Heart left ventricle (tissue), 13 donors: ENCODE data around the gene GNGT2.

ENCODE experiments used
- POLR2A ChIP-seq, 2 donors: fragments of 450-650 bp; IDR thresholded peaks; one replicate each; pipeline ENCODE4 v1.6.1; 2017; ENCODE audit warnings: antibody characterized with exemption in 2 of 2, mild to moderate bottlenecking in 2 of 2, moderate library complexity in 2 of 2
- TF ChIP-seq, protein P1 (sequence below), 12 donors: fragments of 200-600 bp; sonication (generic) in 4 of 12; IDR thresholded peaks; one replicate each; pipeline versions ENCODE4 v1.5.0 to v1.8.0; 2018 to 2022; ENCODE audit warnings: antibody characterized with exemption in 12 of 12, mild to moderate bottlenecking in 5 of 12
- donor health status: ischemic (EF 13 %, LVEDD 7.1; RV severe dilation, severe dysfunction).
- donor health status: DM: no; HTN: yes; CAD: no.
- donor health status: DM: no; HTN: no; CAD: no.
- donor health status: ischemic (EF 25% LVEDD 6.9; RV normal size, moderate dysfunction).
- donor health status: ischemic (EF 25% LVEDD 5.7; RV mildly dilated, moderate dysfunction).
- donor health status: ischemic (EF 35%, LVEDD 5.7; RV mildly dilated, moderate dysfunction).
- donor health status: nonischemic (EF 11% LVEDD 7.7; RV severe dilation, severe dysfunction).
- donor health status: DM: yes; HTN: yes; CAD: no.
- donor health status: PGD.
- donor health status: ischemic (EF 29% LVEDD 5.4; RV normal size, mild dysfunction).
- donor health status: nonischemic (EF 23%, LVEDD 6.1; RV moderate dilation, normal function).

DNA sequence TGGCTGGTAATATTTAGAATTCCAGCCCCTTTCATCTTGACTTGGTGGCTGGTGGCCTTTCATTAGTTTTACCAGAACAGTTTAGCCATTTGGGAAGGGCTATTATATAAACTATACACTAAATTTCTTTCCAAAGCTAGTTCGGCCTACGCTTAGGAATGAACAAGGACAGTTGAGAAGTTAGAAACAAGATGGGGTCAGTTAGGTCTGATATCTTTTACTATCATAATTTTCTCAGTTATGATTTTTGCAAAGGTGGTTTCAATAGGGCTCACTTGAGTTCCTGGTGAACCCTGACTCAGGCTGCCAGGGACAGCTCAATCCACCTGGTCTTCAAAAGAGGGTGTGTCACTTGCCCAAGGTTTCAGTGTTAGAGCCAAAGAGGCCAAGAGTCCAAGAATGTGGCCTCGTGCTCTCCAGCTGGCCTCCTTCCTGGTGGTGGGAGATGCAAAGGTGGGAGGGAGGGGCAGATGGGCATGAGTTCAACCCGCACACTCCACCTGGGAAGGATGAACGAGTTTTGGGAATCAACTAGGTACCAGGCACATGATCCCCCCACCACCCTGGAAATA lies 24.2 kb upstream of the GNGT2 start:
- TF ChIP-seq POLR2A (IDR thresholded peaks at IDR 0.05): no peak
- TF ChIP-seq, protein P1, sequence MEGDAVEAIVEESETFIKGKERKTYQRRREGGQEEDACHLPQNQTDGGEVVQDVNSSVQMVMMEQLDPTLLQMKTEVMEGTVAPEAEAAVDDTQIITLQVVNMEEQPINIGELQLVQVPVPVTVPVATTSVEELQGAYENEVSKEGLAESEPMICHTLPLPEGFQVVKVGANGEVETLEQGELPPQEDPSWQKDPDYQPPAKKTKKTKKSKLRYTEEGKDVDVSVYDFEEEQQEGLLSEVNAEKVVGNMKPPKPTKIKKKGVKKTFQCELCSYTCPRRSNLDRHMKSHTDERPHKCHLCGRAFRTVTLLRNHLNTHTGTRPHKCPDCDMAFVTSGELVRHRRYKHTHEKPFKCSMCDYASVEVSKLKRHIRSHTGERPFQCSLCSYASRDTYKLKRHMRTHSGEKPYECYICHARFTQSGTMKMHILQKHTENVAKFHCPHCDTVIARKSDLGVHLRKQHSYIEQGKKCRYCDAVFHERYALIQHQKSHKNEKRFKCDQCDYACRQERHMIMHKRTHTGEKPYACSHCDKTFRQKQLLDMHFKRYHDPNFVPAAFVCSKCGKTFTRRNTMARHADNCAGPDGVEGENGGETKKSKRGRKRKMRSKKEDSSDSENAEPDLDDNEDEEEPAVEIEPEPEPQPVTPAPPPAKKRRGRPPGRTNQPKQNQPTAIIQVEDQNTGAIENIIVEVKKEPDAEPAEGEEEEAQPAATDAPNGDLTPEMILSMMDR (IDR thresholded peaks at IDR 0.05): no peak
